ENCODE data around the gene TMED1. TPM values are rescaled to one million over a fixed set of nuclear protein-coding genes. Genes with fewer than 3 reads are reported as not detected.

Gene TMED1
- total and polyA plus RNA-seq, 2 of the 13 experiments (the other 11 are each of a cell fraction or from before 2014, with no cell fraction given), result 48.3 to 51.8 TPM

- peak; percentile 40 for TF ChIP-seq ZNF687 (CRISPR knock-in tag; IDR thresholded peaks at IDR 0.05)
- TF ChIP-seq ZNF556 (CRISPR knock-in tag; IDR thresholded peaks at IDR 0.05; ENCODE audit: borderline replicate concordance), result peak; percentile 48; the same call in 1 of the 2 replicates
- TF ChIP-seq PATZ1 (CRISPR knock-in tag; IDR thresholded peaks at IDR 0.05), result peak; percentile 31; the same call in 1 of the 2 replicates
- no peak for TF ChIP-seq KLF16 (CRISPR knock-in tag; IDR thresholded peaks at IDR 0.05)
- peak; percentile 62; the same call in 1 of the 2 replicates for TF ChIP-seq THAP11 (CRISPR knock-in tag; IDR thresholded peaks at IDR 0.05)
- TF ChIP-seq ZNF639 (CRISPR knock-in tag; conservative IDR thresholded peaks at IDR 0.05), result 0 out of 2 replicates have a peak, but pooled peaks have one; percentile 23
- TF ChIP-seq DRAP1 (CRISPR knock-in tag; IDR thresholded peaks at IDR 0.05), result peak; percentile 34; the same call in 1 of the 2 replicates
- peak; percentile 41; the same call in 1 of the 2 replicates for TF ChIP-seq ZNF770 (CRISPR knock-in tag; IDR thresholded peaks at IDR 0.05)
- peak; percentile 59 for TF ChIP-seq SMC3 (IDR thresholded peaks at IDR 0.05; ENCODE audit: low read length)
- TF ChIP-seq, protein P1, sequence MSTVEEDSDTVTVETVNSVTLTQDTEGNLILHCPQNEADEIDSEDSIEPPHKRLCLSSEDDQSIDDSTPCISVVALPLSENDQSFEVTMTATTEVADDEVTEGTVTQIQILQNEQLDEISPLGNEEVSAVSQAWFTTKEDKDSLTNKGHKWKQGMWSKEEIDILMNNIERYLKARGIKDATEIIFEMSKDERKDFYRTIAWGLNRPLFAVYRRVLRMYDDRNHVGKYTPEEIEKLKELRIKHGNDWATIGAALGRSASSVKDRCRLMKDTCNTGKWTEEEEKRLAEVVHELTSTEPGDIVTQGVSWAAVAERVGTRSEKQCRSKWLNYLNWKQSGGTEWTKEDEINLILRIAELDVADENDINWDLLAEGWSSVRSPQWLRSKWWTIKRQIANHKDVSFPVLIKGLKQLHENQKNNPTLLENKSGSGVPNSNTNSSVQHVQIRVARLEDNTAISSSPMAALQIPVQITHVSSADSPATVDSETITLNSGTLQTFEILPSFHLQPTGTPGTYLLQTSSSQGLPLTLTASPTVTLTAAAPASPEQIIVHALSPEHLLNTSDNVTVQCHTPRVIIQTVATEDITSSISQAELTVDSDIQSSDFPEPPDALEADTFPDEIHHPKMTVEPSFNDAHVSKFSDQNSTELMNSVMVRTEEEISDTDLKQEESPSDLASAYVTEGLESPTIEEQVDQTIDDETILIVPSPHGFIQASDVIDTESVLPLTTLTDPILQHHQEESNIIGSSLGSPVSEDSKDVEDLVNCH (CRISPR knock-in tag; IDR thresholded peaks at IDR 0.05), result no peak
- TF ChIP-seq JARID2 (CRISPR knock-in tag; IDR thresholded peaks at IDR 0.05; ENCODE audit: insufficient replicate concordance), result peak; percentile 2
- TF ChIP-seq ELF1 (CRISPR knock-in tag; IDR thresholded peaks at IDR 0.05), result peak; percentile 79
- peak; percentile 21; the same call in 1 of the 2 replicates for TF ChIP-seq KMT2B (CRISPR knock-in tag; IDR thresholded peaks at IDR 0.05)
- TF ChIP-seq KDM2A (CRISPR knock-in tag; IDR thresholded peaks at IDR 0.05; ENCODE audit: borderline replicate concordance, low read depth), result peak; percentile 44; the same call in 1 of the 2 replicates
- peak; percentile 41; the same call in 1 of the 2 replicates for TF ChIP-seq REPIN1 (CRISPR knock-in tag; IDR thresholded peaks at IDR 0.05; ENCODE audit: borderline replicate concordance, low read depth)
- TF ChIP-seq XRCC5 (optimal IDR thresholded peaks at IDR 0.05; ENCODE audit: low read length), result peak; percentile 93
These were observed 28.5 kb upstream of the TMED1 start (continued) for GRCh38 chr19:10864538-10864899.
